Fibroblast of peridontal ligament (primary cell): ENCODE results near the gene OR56A3.

Experiments
- DNase-seq: peaks from one replicate; pipeline ENCODE4 v3.0.0-alpha.2; 2010; ENCODE audit errors: extremely low read depth

Gene OR56A3

GRCh38 chr11:5973530-5973929, 31.5 kb downstream of the OR56A3 start:
- DNase-seq: no peak

GRCh38 chr11:5983443-5983842, 41.4 kb downstream of the OR56A3 start:
- DNase-seq: no peak

DNA sequence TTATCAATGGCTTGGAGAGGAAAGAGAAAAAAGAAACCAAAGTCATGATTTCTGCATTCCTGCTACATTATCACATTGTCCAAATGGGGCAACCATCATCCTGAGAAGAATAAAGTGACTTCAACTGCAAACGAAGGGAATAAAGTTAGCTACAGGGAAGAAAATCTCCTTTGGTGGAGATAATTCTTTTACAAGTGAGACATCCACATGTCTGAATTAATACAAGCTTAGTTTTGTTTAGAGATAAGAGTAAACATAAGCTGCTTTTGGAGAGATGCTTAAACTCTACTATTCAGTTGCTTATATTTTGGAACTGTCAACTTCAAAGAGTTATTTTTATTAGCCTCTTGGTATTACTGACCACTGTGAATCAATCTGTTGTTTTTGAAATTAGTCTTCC, 44.8 kb downstream of the OR56A3 start, which contains the start of gene OR52L1:
TSS of gene OR52L1 (minus strand) at position 101 of the 400 bp plus-strand sequence. CDS start at position 46, 55 bp downstream.
- DNase-seq: no peak

- no peak for DNase-seq
These were observed 47.2 kb downstream of the OR56A3 start for GRCh38 chr11:5989203-5989602.

DNA sequence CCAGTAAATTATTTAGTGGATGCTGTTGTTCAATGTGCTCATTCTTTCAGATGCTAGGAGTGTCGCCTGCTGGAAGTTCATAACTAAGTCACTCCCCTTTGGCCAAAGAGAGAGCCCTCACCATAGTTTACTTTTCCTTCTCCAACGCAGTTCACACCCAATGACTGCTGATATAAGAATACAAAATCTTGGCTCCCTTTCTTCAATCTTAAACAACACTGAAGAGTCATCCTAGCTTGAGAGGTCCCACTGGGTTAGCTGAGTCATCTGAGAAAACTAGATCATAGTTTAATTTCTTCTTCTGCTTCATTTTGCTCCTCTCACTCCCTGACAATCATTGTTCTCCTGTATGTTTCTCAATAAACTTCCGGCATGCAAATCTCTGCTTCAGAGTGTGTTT, 50.1 kb downstream of the OR56A3 start:
- DNase-seq: peak; percentile 2

DNA sequence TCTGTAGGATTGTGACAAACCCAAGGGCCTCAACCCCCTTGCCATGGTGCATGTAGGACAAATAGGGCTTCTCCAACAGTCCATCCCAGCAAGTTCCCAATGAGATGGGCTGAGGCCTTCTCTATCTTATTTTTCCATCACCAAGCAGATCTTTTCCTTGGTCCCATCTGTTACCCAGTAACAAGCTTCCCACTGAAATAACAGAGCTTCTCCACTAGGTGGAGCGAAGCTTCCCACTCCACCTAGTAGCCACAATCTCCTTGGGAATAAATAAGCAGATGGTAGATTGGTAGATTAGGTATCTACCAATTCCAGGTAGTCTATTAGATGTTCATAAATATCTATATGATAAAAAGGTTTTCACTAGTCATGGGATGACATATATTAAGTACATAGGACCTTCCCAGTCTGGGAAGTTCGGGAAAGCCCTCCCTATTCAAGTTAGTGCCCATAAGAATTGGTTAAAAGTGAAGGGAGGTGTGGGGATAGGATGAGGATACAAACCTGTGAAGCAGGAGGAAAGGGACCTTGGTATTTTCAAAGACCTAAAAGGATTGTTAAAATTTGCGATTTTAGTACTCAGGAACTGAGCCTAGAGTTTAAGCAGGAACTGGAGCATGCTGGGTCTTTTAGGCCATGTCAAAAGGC, 50.7 kb downstream of the OR56A3 start:
- peak; percentile 6 for DNase-seq

GRCh38 chr11:5994791-5995190, 52.7 kb downstream of the OR56A3 start:
- DNase-seq: no peak
